ENCODE results near the gene EIF2AK3. TPM values are rescaled to one million over a fixed set of nuclear protein-coding genes. Genes with fewer than 3 reads are reported as not detected.

The EIF2AK3 gene
- 21.7 and 23.2 TPM in 2 replicates for total RNA-seq

GRCh38 chr2:88627055-88627855 lies at the start of gene EIF2AK3:
EIF2AK3 (minus strand) TSS chr2:88627464; CDS start chr2:88627274, 190 bp downstream.

Other genes starting within 250 kb of the EIF2AK3 start
- gene FOXI3, start 174.8 kb downstream of the EIF2AK3 start, total RNA-seq, result not detected in 2 replicates
- gene RPIA, start 64.2 kb upstream of the EIF2AK3 start, total RNA-seq, result 3.8 and 3.9 TPM in 2 replicates

Measured in cardiac atrium fibroblast (primary cell).